Stimulated activated CD8-positive, alpha-beta memory T cell treated with anti-CD3 and anti-CD28 coated beads, Interleukin-12 subunit alpha, Interleukin-12 subunit beta, amount 100 ng/mL, for 1 hour (primary cell): ENCODE results near the gene ZBTB8OS.
"Not testable (repeated sequence)": the region's sequence is repeated elsewhere in the genome, so short reads cannot be mapped to it uniquely, and the experiment has no call there.

Experiments used
- DNase-seq: peaks from one replicate; pipeline ENCODE4 v3.0.0-alpha.2; 2020; ENCODE audit warnings: low read depth

ZBTB8OS gene

DNA sequence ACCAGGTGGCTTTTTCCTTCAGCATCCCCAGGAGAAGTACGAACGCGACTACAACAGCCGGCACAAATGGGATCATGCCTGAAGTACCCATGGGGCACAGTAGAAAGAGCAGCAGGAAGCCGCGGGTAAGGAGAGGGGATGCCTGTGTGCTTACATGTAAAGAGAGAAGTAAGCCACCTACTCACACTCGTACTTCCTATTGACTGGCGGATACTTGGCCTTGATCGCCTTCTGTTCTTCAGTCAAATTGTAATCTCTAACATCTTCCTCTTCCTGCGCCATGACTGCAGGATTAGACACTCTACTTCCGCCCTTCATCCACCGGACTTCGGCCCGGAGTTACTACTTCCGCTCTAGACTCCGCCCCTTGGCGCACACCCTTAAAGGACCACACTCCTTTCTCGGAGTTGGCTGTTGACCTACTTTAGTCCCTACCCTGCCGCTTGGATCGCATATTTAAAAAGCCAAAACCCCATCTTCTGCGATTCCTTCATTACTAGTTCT lies at the start of gene ZBTB8OS:
Gene ZBTB8OS, minus strand, starts transcription at position 303 of the 504 bp plus-strand sequence. Its CDS starts 21 bp downstream, at position 282.
- peak; percentile 80 for DNase-seq

DNA sequence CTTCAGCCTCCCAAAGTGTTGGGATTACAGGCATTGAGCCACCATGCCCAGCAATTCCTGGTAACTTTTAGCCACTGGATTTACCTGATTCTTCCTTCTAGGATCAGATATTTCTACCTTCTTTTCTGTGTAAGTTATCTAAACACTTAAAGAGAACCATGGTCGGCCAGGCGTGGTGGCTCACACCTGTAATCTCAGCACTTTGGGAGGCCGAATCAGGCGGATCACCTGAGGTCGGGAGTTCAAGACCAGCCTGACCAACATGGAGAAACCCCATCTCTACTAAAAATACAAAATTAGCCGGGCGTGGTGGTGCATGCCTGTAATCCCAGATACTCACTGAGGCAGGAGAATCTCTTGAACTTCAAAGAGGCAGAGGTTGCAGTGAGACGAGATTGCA lies 46.6 kb upstream of the ZBTB8OS start:
- DNase-seq, result not testable (repeated sequence)

DNA sequence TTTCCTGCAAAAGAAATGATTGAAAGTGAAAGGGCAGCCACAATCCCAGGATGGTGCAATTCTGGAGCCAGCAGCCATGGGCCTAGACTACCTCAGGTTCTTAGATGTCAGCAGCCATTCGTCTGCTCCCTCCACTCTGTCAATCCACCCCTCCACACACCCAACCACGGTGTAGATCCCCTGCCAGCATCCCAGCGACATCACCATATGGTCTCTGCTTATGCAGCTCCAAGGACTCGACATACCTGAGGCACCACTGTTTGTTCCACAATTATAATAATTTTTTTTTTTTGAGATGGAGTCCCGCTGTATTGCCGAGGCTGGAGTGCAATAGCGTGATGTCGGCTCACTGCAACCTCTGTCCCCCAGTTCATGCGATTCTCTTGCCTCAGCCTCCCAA lies 45.7 kb upstream of the ZBTB8OS start:
- no peak for DNase-seq

DNA sequence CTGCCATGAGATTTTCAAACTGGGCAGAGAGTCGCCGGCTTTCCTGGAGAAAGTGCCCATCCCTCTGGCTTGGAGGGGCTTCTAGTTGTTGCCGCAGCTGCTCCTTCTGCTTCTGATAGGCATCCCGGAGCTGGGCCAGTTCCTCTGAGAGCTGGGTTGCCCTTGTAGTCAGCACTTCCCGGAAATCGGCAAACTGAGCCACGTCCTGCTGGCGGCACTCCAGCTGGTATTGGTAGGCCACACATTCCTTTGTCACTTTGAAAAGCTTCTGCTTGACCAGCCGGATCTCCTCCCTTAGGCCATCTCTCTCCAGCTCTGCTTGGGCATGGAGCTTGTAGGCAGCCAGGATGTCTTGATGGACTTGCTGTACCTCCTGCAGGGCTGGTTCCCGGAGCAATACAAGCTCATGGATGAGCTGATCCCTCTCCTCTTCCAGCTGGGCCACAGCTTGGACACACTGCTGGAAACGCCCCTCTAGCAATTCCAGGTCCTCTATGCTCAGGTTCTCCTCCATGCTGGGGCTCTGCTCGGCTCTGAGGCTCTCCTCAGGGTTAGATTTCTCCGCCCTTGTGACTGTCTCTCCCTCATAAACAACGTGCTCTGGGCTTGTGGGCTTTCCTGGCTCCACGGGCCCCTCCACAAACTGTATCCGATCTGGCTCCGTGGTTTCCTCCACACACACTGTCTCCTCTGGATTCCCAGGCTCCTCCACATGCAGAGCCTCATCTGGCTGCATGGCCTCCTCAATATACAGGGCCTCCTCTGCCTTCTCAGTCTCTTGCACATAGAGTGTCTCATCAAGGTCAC lies 45.0 kb upstream of the ZBTB8OS start:
- DNase-seq, result no peak

DNA sequence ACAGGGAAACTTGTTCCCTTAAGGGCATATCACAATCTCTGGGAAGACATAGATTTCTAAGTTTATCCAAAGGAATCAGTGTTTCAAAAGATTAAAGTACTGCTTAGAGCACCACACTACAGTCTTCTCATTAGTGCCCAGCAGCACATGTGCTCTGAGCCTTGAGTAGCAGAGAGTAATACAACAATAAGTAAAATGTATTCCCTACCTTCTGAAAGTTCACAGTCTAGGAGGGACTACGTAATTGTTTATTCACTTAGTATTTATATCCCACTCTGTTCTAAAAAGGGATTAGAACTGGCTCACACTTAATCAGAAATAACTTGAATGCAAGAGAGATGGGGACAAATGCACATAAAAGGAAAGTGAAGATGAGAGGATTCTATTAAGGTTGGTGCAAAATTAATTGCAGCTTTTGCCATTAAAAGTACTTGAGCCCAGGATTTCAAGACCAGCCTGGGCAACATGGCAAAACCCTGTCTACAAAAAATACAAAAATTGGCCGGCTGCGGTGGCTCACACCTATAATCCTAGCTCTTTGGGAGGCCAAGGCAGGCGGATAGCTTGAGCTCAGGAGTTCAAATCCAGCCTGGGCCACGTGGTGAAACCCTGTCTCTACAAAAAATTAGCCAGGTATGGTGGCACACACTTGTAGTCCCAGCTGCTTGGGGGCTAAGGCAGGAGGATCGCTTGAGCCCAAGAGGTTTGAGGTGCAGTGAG lies 43.3 kb upstream of the ZBTB8OS start:
- DNase-seq, result no peak

DNA sequence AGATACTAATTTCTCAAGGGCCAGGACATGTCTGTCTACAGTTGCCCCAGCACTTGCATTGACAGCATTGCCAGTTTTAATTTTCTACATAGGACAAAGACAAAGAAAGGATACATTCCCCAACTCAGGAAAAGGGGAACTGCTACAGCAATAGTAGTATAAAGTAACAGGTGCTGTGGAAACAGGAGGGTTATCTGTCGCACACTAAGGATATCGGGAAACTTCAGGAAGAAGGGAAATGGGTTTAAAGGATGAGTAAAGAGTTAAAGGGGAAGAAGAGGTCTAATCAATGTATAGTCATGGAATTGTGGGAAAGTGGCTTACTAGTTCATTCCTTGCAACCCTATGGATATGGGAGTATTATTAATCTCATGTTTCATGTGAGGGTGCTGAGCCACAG lies 36.0 kb upstream of the ZBTB8OS start:
- DNase-seq, result no peak

DNA sequence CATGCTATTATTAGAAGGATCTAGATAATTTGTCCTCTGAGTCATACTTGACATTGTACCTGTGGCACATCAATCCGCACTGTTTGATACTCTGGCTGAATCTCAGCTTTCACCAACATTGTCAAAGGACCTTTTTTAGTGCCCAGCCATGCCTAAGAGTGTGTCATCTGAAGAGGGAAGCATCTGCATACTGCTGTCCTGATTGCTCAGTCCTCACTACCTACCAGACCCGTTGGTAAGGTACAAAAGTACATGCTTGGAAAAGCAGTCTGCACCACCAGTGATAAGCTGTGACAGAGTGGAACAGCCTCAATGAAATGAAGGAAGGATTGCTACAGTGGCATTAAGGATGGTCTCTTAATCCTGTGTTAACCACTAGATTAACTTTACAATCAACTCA lies 35.1 kb upstream of the ZBTB8OS start:
- no peak for DNase-seq

DNA sequence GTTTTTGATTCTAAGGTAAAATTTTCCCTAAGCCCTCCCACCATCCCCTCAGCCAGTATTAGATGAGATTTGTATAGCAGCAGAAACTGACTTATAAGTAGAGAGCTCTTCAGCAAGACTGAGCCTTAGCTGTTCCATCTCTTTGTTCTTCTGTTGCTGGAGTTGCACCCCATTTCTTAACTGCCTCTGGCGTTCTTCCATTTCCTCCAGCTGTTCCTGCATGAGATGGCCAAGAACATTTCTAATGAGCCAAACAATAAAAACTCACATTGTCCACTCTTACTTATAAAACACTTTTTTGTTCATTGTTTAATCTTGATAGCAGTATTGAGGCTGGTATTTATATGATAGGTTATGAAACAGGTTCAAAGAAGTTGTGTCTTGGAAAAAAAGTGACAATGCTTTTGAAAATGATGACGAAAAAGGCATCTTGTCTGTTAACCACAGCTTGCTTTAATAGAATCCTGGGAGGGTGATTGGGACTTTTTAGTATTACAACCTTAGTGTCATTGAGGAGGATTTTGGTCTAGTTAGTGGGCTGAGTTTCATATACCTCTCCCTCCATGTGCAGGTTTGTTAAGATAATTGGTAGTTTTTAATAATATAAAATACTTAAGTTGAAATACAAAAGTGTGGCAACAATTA lies 33.9 kb upstream of the ZBTB8OS start:
- DNase-seq, result no peak

DNA sequence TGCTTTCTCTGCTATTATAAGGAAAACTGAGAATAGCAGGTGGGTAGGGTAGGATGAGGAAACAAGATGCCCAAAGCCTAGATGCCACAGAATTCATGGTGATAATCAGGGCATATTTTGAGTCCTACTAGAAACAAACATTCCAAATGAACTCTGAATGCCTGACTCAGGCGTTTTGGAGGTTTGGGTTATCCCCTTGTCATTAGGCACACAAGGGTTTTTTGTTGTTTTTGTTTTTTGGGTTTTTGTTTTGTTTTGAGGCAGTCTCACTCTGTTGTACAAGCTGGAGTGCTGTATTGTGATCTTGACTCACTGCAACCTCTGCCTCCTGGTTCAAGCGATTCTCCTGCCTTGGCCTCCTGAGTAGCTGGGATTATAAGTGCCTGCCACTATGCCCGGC lies 33.0 kb upstream of the ZBTB8OS start:
- no peak for DNase-seq

DNA sequence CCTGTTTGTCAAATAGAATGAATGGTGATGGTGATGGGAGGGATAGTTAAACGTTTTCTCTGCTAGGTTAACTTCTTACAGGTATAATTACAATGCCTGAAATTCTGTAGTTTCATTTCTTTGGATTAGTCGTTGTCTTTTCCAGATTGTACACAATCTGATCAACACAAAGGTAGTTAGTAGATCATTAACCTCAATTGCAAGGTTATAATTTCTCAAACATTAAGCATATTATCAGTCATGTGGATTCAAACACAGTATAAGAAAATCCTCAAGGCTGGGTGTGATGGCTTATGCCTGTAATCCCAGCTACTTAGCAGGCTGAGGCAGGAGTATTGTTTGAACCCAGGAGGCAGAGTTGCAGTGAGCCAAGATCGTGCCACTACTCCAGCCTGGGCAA lies 31.6 kb upstream of the ZBTB8OS start:
- no peak for DNase-seq

DNA sequence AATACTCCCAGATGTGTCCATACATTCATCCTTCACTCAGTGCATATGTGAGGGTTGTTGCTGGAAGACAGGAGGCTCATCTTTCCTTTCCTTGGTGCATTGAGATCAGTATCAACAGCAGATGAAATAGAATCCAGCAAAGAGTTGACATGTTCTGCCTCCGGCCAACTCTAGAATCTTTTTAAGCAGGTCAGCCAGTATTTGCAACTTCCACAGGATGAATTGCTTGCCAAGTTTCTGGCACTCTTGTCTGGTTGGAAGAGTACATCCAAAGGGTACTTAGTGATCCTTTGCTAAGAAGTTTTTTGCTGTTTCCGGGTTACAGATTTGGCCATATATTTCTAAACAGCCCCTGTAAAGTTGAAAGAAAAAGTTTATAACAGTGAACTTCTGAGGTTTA lies 31.2 kb upstream of the ZBTB8OS start:
- no peak for DNase-seq

DNA sequence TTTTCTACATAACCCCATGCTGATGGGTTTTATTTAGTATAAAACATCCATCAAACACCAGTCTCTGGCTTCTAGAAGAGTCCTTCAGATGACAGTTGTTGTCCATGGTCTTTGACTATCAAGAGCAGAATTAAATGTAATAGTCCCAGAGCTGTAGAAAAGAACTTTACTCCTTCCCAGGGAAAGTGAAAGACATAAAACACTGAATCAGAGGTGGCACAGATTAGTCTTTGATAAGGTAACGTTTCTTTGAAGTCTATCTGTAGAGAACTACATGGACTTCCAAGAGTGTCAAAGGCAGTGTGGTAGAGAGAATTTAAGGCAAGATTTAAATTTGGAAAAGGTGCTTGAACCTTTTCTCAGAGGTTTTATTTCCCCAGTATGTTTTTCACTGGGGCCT lies 30.3 kb upstream of the ZBTB8OS start:
- DNase-seq, result no peak

DNA sequence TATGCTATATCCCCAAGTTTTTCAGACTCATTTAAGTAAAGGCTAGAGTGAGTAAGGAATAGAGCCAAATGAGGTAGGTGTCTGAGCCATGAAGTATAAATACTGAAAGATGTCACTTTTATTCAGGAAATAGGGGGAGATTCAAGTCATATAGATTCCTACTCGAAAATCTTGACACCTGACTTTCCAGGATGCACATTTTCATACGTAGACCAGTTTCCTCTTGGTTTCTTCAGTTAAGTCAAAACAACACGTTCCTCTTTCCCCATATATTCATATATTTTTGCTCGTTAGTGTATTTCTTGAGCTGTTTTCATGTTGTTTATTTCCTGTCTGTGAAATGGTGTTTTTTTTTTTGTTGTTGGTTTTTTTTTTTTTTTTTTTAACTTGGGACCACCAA lies 29.6 kb upstream of the ZBTB8OS start:
- DNase-seq, result not testable (repeated sequence)

DNA sequence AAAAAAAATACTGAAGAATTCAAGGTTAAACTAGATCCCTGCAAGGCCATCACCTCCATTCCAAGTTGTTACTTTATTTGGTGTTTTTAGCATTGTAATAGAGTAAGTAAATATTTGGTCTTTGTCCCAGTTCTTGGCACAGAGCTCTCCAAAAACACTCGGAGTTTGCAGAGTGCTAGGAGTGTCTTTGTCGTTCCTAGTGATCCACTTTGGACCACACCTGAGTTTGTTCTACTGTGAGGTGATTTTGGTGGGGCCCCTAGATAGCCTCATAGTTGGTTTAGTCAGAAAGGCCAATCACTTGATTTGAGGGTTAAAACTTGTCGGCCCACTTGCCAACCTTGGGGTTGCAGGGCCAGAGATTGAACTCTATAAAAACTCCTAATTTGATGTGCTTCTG lies 26.6 kb upstream of the ZBTB8OS start:
- DNase-seq, result no peak

DNA sequence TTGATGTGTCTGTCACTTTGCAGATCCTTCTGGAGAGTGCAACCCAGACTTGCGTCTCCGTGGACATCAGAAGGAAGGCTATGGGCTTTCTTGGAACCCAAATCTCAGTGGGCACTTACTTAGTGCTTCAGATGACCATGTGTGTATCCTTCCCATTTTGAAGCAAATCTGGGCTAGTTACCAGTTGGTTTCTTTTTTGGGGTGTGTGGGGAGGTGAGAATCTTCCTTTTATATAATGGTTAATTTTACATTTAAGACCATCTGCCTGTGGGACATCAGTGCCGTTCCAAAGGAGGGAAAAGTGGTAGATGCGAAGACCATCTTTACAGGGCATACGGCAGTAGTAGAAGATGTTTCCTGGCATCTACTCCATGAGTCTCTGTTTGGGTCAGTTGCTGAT lies 18.4 kb upstream of the ZBTB8OS start:
- not testable (repeated sequence) for DNase-seq

DNA sequence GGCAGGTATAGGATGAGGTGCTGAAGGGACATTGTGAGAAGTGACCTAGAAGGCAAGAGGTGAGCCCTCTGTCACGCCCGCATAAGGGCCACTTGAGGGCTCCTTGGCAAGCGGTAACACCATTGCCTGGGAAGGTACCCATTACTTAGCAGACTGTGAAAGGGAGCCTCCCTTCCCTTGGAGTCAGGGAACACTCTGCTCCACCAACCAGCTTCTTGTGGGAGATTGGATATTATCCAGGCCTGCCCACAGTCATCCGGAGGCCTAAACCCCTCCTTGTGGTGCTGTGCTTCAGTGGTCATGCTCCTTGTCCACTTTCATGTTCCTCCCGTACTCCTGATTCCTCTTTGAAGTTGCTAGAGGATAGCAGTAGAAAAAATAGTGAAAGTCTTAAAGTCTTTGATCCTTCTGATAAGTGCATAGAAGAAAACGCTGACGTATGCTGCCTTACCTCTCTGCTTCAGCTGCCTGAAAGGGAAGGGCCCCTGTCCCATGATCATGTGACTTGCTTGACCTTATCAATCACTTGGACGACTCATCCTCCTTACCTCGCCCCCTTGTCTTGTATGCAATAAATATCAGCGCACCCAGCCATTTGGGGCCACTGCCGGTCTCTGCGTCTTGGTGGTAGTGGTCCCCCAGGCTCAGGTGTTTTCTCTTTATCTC lies 16.7 kb upstream of the ZBTB8OS start:
- DNase-seq, result no peak

DNA sequence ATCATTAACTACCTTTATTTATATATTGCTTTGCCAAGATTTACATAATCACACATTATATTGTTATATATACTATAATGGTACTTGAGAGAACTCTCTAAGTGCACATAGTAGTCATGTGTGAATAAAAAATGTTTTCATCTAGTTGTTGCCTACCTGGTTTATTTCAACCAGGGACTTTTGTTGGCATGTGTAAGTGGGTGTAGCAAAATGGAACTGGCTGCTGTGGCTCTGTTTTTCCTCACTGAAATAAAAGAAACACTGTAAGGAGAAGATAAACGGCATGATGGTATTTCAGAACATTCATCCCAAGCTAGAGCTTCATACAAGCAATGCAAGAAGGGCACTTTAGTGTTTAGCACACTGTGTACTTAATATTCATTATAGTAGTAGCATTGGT lies 15.6 kb upstream of the ZBTB8OS start:
- no peak for DNase-seq

DNA sequence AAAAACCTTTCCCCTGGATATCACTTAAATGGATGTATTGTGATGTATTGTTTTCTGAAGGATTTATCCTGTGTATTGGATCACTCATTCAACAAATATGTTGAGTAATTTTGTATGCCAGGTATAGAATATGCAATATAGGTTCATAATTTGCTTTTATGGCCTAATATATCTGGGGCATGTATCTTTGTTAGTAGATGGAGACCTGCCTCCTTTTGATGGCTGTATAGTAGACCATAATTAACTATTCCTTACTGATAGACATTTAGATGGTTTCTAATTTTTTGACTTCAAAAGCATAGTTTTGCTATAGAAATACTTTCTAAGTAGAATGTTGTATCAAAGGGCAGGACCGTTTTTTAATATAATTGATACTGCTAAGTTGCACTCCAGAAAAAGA lies 9.2 kb upstream of the ZBTB8OS start:
- DNase-seq, result no peak

DNA sequence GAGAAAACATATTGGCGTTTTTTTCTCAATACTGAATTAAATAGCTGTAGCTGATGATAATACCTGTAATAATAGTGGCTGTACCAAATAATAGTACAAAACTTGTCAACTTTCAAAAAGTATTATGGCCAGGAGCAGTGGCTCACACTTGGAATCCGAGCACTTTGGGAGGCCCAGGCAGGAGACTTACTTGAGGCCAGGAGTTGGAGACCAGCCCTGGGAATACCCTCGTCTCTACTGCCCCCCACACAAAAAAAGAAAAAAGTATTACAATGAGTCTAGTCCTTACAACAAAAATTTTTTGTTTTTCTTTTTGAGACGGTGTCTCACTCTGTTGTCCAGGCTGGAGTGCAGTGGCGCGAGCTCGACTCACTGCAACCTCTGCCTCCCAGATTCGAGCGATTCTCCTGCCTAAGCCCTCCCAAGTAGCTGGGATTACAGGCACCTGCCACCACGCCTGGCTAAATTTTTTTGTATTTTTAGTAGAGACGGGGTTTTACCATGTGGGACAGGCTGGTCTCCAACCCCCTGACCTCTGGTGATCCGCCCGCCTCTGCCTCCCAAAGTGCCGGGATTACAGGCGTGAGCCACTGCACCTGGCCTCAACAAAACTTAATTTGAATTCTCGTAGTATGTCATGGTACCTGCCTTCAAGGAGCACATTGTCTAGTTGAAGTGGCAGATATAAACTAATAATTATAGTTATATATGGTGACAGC lies 2.1 kb upstream of the ZBTB8OS start:
- no peak for DNase-seq

DNA sequence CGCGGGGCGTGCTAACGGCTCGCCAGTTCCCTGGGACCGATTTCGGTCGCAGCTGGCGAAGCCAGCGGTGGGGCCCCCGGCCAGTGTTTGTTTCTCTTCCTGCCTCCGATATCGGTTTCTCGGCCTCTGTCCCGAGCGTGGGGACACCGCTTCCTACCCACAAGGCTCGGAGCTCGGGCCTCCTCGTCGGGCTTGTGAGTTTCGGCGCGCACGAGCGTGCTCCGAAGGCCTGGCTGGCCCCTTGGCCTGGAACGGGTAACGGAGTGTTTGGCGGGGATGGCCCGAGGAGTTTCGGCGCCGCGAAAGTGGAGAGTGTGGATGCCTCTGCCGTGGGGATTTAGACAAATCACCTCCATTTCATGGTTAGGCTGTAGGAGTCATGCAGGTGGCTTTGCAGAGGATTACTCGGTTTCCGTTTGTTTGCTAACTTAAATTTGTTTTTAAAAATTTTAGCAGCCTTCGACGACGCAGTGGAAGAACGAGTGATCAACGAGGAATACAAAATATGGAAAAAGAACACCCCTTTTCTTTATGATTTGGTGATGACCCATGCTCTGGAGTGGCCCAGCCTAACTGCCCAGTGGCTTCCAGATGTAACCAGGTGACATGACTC lies 1.2 kb upstream of the ZBTB8OS start:
- DNase-seq, result no peak

DNA sequence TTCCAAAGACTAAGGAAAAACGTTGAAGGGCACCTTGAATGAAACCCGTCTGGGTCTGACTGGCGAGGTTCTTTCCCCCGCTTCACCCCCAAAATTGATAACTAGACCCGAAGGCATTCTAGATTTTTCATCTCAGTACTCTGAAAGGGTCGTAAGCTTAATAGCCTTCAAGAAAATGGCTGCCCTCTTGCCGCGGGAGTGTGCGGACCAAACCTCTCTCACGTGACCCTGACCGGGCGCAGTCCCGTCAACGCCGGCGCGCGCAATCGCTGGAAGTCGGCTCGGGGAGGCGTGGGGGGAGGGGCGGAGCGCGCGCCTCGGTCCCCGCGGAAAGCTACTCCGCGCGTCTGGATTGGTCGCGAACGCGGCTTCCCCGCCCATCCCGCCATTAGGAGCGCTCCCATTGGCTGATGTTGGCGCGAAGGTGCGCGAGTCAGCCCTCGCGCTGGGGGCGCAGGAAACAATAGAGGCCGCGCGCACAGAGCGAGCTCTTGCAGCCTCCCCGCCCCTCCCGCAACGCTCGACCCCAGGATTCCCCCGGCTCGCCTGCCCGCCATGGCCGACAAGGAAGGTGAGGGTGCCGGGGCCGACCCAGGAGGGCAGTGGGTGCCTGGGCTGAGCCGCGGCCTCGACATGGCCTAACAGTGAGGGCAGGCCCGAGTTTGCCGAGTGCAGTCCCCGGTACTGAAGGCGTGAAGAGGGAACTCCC lies 556 bp upstream of the ZBTB8OS start, which contains the start of gene RBBP4:
Gene RBBP4, plus strand, starts transcription at position 457 of the 709 bp plus-strand sequence. Its CDS starts 99 bp downstream, at position 556.
- peak; percentile 96 for DNase-seq
